Ureter (tissue), 1 donor: Measurements from ENCODE around the gene ZXDC. TPM values are rescaled to one million over a fixed set of nuclear protein-coding genes. Genes with fewer than 3 reads are reported as not detected.

Source experiments
- DNase-seq: peaks from one replicate; pipeline ENCODE4 v3.0.0-alpha.2; 2020; ENCODE audit warnings: low spot score
- total RNA-seq: library from RNA; stranded (reverse); gene quantifications from one replicate; pipeline ENCODE4 v1.2.4, GENCODE V29; 2023
- donor health status: DM: yes; HTN: yes; CAD: no.

ZXDC gene
- total RNA-seq, 1 donor from 2014 or later = 56.5 TPM

DNA sequence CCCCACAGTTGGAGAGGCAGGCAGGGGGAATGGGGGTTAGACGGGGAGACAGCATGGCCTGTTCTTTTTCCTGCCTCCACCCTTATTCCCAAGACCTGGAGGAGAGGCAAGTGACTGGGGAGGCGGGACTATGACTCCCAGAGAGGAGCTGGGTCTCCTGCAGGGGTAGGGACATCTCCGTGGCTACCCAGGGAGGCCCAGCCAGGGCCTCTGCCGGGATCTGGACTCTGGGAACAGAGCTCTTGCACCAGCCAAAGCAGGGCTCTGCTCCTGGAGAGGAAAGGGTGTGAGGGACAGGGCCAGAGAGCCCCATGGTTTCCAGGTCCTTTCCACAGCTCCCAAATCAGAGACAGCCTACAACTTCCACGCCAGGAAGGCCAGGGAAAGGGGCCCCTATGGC, 58.2 kb downstream of the ZXDC start:
- no peak for DNase-seq

DNA sequence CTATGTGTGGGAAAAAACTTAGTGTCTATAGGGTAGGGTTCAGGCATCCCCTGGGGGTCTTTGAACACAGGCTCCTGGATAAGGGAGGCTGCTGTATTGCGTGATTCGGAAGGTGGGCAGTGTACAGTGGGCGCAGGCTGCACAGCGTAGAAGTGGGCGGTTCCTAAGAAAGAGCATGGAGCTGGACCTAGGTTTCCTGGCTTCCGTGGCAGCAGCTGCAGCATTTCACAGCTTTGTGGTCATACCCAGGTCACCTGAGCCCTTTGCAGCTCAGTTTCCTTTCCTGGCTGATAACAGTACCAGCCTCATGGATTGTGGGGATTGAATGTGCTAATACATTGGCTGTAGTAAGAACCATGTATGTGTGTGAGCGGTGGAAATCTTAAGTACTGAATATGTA, 58.7 kb downstream of the ZXDC start:
- no peak for DNase-seq

DNA sequence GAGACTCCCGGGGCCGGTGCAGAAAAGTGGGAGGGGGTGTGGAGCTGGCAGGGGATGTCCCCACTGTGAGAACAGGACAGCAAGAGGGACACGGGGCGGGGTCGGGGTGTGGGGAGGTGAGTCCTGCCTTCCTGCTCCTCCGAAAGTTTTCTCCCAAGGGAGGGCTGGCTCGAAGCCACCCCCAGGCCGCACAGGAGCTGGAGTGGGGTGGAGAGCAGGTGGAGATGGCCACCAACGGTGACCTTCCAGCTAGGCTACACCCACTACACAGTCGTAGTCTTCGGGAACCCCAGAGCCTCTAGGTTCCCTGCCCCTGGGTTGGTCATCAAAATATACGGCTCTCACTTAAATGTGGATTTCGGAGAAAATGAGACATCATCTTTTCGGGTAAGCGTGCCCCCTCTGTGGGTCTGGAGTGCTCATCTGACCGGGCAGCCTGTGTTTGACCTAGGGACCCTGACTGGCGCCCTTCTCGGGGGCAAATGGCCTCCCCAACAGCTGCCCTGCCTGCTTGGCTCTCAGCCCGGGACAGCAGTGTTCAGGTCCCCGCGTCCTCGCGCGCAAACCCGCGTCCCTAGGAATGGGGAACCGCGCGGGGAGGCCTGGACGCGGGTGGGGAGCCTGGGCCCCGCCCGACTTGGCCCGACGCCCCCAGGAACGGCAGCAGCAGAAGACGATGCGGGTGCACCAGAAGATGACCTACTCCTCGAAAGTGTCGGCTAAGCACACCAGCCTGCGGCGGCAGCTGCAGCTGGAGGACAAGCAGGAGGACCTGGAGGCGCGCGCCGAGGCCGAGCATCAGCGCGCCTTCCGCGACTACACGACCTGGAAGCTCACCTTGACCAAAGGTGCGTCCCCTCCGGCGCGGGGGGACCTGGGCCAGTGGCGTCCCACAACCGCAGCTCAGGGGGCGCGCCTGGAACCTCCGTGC, 59.8 kb downstream of the ZXDC start:
- DNase-seq = no peak

DNA sequence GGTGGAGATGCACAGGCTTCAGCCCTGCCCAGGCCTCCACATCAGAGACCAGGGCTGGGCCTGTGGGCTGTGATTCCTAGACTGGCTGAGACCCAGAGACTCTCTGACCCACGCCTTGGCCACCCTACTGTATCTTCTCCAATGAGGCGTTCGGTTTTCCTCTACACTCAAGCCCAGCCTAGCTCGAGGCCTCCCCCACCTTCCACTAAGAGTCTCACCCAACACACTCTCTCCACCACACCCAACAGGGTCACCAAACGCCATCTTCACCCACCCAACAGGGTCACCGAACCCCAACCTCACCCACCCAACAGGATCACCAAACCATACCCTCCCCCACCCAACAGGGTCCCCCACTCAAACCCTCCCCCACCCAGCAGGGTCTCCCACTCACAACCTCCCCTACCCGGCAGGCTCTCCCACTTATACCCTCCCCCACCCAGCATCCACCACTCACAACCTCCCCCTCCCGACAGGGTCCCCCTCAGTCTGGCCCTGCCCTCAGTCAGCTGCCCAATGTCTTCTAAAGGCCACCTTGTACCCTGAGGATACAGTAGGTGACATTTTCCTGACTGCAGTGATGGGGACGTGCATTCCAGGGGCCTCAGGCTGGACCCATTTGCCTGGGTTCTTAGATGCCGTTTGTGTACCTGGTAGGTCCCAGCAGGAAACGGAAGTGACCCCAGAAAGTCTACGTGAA, 60.6 kb downstream of the ZXDC start:
- DNase-seq = no peak

DNA sequence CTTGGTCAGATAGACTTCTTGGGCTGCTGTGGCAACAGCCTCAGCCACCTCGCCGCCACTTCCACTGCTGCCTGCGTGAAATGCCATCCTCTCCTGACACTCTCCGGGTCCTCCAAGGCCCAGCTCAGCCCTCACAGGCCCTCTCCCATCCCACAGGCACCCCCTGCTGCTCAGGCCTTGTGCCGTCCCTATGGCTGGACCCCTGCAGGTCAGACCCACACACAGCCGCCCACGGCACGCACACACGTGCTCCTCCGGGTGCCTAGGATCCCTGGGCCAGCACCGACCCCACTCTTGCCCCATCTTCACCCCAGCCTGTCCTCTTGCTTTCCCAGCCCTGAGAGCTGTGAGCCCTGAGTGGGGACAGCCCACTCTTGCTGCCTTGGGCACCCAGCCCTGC, 61.3 kb downstream of the ZXDC start:
- DNase-seq = no peak

DNA sequence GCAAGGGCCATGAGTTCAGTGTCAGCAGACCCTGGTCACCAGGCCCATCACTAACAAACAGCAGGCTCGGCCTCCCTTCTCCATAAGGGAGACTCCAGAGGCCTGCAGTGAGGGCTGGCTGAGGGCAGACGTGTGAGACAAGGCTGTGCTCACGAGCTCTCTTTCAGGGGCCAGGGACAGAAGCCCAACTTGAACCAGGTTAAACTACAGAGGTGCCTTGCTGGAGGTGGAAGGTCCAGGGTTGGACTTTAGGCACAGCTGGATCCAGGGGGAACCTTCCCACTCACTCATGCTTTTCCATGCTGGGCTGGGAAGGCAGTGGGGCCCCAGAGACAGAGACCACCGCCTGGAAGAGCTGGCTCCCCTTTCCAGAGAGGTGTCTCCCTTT, 62.0 kb downstream of the ZXDC start:
- DNase-seq = no peak

DNA sequence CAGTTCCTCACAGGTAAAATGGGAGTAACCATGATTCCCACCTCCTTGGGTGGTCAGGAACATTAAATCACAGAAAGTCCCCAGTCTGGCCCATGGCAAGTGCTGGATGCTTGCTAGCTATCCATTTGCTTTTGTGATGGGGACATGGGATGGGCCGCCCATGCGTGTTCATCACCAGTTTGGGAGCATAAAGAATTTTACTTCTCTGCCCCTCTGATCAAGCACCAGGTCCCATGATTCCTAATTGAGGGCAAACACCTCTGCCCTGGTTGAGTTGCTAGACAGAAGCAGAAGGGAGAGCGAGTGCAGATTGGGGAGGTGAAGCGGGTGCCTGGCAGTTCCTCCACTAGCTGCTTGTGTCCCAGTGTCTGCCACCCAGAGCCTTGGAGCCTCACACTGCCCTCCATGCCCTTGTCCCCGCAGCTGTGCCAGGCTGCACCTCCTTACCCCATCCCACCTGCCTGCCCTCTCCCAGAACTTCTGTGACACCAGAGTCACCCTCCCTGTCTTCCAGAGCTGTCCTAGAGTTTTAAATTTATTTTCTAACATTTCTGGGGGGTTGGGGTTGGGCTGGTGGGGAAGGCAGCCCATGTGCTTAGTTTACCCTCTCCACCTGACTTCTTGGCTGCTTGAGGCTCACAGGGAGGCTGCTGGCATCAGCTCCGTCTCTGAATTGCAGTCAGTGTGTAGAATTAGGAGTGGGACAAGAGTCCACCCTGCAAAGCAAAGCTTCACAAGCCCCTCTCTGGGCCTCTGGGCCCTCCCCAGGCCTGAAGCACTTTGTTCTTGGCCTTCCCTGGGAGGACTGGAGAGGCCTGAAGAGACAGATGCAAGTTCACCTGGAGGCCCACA, 62.6 kb downstream of the ZXDC start:
- DNase-seq = peak; percentile 22

DNA sequence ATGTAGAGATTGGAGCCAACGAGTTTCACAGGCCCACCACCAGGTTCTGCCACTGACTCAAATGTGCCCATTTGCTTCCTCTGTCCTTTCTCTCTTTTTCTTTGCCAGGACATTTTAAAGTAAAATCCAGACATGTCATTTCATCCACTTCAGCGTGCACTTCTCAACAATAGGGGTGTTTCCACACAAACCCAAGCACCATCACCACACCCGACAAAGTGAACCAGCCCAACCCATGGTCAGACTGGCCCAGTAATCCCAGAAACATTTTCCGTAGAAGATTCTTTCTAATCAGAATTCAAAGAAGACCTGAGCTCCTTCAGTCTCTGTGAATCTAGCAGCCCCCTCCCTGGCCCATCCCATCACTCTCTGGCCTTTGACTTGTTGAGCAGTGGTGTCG, 67.6 kb downstream of the ZXDC start:
- DNase-seq = no peak

DNA sequence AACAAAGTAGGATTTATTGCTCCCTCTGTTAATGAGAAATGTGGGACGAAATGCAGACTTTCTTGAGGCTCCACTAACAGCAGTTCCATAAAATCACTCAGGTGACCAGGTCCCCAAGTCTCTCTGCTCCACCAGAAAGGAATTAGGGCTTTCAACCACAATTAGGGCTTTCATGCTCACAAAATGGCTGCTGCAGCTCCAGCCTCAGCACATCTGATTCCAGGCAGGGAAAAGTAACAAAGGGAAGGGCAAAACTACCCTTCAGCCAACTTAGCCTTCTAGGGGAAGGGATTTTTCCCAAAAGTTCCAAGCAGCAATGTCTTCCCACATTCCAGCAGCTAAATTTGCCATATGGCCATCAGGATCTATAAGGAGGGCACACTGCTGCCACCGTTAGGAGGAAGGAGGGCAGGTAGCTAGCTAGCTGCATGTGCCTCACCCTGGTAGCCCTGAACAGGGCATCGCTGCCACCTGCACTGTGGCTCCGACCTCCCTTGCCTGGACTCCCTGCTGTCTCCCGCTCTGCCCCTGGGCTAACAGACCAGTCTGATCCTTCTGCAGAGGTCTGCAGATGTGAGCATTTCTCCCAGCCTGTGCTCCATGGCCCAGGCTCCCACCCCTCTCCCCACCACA, 68.2 kb downstream of the ZXDC start:
- no peak for DNase-seq

DNA sequence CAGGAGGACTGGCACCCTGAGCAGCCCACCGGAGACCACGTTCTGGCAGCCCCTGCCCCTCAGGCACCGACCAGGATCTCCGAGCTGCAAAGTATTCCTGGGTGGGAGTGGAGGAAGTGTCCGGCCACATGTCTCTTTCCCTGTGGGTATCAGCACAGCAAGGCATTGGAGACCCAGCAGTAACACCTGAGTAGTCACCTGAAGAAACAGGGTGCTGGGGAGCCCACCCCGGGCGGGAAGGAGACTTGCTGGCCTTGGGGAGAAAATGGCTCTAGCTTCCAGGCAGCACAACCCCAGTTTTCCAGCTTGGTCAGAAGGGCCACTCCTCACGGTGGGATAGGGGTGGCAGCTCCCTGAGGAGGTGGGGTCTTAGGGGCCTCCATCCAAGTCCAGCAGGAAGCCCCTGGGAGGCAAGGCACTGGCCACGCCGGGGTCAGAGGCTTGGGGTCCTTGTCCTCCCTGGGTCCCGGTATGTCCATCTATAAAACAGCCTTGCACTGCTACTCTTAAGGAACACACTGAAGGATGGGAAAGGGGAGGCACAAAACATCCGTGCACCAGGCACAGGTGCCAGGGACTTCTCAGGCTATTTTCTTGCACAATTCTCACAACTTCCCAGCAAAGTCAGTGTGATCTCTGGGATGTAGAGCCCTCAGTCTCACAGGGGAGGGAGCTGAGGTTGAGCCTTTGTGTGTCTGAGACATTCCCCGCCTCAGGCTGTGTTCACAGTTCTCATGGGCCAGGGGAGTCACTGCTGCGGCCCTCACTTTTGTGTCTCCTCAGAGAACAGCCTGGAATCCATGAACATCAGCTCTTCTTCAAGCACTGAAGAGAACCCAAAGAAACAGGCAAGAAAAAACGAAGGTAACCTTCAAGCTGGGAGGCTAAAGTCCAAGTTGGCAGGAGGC, 69.0 kb downstream of the ZXDC start:
- no peak for DNase-seq

DNA sequence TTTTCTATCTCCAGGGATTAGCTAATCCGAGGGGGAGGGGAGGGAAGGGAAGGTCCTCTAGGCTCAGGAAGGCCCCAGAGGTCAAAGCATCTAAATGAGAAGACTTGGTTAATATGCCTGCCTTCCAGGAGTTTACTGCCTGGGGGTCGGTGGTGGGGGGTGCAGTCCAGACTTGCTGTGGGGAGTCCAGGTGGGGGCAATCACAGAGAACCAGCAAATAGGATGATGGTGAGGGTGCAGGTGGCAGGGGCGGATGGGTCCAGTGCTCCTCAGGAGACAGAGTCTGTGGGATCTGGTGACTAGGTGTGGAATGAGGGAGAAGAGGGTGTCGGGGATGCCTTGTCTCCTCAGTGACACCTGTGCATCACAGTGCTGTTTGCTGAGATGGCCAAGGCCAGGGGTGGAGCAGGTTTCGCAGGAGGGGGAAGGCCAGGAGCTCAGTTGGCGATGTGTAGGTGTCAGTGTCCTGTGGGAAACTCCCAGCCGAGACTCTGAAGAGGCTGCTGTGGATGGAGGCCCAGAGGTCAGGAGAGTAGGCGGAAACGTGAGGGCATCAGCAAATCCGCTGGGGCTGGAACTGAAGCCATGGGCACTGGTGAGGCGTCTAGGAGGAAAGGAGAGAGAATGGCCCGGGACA, 72.9 kb downstream of the ZXDC start:
- DNase-seq = no peak

DNA sequence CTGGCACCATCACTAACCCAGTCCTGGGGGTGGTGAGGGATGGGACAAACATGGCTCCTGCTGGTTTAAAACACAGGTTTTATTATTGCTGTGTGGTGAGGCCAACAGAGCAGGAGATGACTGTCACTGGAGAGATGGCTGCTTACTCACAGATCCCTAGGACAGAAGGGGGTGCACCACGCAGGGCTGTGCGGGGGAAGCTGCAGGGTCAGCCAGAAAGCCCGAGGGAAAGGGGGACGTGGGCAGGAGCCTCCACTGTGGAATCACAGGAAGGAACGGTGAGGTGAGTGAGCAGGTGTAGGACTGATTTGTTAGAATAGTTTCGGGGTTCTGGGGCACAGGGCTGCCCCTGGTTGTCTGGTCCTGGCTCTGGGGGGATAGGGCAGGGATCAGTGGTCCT, 73.5 kb downstream of the ZXDC start:
- DNase-seq = no peak

DNA sequence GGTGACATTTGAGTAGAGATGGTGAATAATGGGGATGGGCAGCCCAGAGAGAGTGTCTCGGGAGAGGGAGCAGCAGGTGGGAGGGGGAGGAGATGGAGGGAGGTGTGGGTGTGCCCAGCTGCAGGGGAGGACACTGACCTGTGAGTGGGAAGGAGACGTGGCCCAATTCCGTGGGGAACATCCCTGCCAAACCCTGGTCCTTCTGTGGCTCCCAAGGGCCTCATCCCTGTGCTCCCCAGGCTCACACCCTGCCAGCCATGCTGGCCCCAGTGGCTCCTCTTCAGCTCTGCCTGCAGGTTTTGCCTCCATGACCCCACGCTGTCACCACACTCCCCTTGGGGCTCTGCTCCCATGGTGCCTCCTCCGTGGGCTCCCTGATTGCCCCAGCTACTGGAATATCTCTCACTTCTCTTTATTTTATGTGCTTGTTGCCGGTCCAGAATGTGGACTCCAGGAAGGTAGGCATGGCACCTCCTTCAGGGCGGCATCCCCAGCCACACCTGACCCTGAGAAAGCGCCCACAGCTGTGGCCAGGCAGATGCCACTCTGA, 74.0 kb downstream of the ZXDC start:
- no peak for DNase-seq

DNA sequence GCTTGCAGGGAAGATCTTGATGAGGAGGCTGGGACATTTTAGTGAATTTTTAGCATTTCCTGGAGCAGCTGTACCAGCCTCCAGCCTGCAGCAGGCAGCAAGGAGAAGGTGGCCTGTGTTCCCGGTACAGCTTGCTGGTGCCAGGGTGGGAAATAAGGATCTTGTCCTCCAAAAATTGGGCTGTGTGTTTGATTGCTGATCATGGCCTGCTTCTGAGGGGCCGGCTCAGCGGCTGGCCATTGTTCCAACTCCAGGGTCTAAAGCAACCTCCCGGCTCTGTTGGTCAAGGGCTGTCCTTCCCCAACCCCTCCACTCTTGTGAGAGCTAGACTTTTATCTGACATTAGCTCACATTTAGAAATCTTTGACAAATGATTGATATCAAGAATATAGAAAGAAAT, 75.9 kb downstream of the ZXDC start:
- no peak for DNase-seq

DNA sequence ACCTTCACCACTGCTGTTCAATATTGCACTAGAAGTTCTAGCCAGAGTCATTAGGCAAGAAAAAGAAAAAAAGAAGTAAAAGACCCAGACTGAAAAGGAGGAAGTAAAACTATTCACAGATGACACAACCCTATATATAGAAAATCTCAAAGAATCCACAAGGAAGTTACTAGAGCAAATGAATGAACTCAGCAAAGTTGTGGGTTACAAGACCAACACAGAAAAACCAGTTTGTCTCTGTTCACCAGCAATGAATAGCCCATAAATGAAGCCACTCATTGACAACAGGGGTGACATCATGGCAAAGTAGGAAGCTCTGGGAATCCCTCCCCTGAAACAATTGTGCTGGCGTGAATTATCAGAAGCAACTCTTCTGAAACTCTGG, 76.3 kb downstream of the ZXDC start:
- no peak for DNase-seq

DNA sequence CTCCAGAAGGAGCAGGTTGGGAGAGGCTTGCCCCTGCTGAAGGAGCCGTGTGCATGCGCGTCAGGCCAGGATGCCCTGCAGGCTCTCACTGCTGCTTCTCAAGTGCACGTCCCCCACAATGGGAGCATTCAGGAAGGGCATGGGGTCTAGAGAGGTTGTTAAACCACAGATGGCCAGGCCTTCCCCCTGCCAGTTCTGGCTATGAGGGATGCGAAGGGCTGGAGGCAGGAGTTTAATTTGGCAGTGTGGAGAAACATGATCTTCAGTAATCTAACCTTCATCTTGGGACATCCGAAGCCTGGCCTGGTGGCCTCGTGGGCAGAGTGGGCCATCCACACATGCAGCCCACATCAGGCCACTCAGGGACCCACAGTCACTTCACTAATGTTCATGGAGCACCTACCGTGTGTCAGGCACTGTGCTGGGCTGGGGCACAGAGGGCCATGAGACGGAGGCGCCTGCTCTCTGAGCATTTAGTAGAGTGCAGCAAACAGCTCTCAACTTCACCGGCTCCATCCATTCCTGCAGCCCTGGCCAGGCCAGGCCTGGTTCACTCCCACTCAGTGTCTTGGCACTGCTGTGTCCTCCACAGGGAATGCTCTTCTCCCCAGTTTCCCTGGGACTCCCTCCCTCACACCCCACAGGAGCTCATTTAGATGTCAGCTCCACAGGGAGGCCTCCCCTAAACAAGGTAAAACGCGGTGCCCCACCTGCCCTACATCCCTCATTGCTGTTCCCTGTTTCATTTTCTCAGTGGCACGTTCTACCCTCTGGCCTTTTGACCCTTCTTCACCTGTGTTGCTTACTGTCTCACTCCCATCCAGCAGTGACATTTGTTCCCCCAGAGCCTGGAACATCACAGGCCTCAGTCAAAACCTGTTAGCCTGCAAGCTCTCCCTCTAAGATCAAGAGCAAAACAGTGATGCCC, 77.0 kb downstream of the ZXDC start:
- DNase-seq = no peak

DNA sequence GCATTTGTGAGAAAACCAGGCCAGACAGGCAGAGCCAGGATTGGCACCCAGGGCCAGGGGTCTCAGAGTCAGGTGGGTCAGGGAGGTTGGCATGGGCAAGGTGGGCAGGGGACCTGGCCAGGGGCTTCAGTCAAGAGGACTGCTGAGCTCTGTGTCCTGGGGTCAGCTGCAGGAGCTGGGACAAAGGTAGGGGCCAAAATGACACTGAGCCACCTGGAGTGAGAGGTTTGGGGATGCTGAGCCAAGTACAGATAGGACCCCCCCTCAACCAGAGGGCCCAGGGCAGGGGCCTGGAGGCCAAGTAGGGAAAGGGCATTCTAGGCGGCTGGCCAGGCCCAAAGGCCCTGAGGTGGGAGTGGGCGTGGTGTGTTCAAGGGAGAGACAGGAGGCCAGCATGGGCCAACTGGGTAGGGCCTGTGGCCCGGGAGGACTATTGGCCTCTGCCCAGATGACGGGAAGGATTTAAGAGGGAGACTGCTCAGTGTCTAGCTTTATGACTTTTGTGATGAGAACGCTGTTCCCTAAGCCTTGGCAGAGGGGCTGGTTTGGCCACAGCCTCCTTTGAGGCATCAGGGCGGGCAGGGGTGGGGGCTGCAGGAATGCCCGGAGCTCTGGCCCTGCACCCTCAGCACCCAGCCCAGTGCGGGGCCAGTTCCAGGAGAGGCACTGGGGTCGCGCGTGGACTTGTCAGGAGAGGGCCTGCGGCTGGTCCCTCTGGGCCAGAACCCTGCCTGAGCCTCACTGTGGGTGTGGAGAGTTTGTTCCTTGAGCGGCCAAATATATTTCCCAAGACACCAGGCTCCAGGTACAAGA, 77.9 kb downstream of the ZXDC start:
- DNase-seq = no peak

DNA sequence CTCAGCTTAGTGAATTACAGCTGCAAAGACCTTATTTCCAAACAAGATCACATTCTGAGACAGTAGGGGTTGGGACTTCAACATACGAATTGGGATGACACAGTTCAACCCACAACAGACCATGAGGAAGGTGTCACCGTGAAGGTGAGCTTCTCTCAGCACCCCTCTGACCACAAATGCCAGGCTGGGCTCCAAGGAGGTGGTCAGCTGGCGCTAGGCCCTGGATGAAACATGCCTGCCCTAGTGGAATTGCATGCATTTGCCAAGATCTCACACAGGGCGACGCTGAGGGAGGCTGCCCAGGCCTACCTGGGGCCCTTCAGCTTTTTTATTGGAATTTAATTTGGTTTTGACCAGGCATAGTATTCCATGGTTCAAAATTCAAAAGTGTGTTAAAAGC, 79.2 kb downstream of the ZXDC start:
- DNase-seq = no peak
